HG03159 (cell line): ENCODE results near the gene KIF16B.

Source experiments
- ATAC-seq: cut with Tn5 transposase; IDR thresholded peaks from one replicate; pipeline ENCODE4 v1.9.1; 2021; ENCODE audit warnings: mild to moderate bottlenecking, moderate library complexity; ENCODE audit not compliant: unreplicated experiment

Gene KIF16B

DNA sequence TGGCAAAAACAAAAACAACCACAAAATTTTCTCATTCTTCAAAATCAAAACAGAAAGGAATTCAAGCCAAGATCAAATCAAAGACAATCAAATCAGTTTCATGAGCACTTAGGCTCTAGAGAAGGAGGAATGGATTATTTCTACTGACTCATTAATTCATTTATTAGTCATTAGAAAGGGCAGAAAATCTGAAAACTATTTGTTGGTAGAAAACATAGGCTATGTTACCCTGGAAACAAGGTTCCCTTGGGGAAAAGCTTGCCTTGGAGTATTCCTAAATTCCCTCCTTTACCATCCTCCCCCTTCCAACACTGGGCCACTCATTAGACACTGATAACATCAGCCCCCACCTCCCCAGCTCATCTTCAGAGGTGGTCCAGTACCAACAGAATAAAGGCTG, 17.5 kb downstream of the KIF16B start:
- no peak for ATAC-seq

- ATAC-seq: no peak
These were observed 18.3 kb downstream of the KIF16B start for GRCh38 chr20:16554766-16555543.

DNA sequence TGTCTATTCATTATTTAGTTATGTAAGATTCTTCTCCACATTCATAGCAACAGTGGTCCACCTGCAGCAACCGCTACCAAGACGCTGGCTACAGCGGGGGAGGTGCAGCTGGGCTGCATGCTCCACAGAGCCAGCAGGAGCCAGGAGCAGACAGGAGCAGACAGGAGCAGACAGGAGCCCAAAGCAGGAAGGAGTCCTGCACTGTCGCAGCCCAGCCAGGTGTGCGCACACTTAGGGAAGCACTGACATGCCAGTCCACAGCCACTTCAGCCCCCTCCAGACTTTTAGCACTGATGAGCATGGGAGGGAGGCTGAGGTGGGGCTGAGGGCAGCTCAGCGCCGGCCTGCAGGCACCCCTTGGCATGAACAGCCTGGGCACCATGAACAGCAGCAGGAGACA, 19.6 kb downstream of the KIF16B start:
- no peak for ATAC-seq

GRCh38 chr20:16553101-16553500, 20.1 kb downstream of the KIF16B start:
- ATAC-seq: no peak

DNA sequence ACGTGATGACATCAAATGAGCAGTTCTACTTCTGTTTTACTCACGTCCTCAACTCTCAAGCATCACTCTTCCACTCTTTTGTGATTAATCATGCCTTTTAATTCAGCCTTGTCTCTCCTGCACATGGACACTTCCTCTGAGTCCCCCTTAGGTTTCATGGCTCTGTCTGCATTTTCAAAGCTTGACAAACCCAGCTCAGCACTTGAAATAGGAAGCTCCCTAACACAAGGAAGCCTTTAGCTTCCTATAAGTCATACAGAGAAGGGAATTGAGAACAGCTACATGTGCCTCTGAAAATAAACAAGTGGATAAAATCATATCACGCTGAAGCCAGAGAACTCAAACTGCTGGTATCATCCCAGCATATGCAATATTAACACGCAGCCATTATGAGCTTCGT, 21.2 kb downstream of the KIF16B start:
- ATAC-seq: no peak

DNA sequence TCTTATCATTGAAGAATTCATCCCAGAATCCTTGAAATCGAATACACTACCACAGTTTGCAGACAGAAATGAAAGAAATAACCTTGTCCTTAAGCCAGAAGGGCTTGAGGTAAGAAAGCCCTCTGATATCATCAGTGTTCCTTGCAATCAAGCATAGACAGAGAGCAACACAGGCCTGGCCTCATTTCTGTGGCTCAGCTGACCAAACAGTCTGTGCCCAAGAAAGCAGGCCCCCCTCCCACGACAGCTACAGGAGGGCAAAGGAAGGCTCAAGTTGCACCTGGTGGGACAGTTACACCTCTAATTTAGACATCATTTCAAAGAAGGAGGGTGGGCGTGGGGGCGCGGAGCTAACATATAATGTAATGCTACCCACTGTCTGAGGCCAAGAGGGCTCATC, 21.6 kb downstream of the KIF16B start:
- no peak for ATAC-seq

DNA sequence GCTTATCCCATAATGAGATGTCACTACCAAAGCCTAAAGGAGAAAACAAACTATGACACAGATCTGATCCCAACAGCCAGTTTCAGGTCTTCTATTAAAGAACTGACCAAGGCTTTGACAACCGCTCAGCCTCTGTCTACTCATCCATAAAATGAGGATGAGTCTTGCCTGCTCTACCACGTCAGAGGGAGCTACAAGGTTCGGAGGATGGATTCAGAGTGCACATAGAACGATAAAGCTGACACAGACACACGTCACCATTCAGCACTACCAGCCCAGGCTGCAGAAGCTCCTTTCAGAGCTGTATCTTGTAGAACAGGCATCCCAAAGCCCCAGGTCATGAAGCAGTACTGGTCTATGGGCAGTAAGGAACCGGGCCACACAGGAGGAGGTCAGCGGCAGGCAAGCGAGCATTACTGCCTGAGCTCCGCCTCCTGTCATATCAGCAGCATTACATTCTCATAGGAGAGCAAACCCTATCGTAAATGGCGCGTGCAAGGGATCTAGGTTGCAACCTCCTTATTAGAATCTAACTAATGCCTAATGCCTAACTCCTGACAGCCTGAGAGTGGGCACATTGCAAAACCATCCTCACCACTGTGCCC, 25.1 kb downstream of the KIF16B start:
- ATAC-seq: no peak

DNA sequence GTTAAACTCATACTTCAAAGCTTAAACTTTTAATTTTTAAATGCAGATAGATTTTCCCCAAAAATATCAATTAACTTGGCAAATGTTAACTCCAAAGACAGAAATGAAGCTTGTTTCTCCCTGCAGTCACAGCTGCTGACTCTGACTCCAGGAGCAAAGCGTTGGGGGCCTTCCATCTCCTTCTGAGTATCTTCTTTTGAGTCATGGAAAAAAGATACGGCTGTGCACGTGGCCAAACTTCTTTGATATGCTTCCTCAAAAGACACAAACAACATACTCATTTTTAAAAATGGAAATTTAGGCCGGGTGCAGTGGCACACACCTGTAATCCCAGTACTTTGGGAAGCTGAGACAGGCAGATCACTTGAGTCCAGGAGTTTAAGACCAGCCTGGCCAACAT, 28.3 kb downstream of the KIF16B start:
- no peak for ATAC-seq

GRCh38 chr20:16542477-16542876, 30.8 kb downstream of the KIF16B start:
- ATAC-seq: no peak

DNA sequence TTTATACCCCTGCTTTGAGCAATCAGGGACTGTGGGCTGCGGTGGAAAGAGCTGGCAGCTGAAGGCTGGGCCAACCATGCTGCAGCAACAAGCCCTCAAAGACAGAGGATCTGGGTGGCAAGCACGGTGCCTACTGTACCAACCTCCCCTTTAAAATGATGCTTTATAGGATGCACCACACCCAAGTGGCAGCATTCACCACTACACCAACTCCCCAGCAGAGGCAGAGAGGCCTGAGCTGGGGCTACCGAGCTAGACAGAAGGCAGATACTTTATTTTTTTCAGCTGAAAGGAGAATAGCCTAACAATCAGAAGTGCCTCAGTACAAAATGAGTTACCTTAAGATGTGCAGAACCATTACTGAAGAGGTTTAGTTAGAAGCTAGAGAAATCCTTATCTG, 31.4 kb downstream of the KIF16B start:
- no peak for ATAC-seq

DNA sequence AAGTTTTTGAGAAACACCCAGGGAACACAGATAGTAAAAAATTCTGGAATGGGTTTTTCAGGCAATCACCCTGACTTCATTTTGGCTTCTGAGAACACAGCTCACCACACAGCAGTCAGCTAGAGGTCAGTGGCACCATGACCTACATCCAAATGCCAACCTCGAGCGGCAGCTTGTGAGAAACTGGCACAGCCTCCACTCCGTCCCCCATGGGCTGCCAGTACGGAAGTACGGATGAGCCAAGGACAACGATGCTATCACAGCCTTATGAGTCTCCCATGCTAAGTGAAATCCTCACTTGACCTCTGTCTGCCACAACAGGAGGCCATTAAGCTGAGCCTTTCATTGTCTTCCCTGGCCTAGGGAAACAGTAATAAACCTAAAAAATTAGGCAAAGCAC, 32.0 kb downstream of the KIF16B start:
- no peak for ATAC-seq

GRCh38 chr20:16539280-16540021, 33.8 kb downstream of the KIF16B start:
- no peak for ATAC-seq

DNA sequence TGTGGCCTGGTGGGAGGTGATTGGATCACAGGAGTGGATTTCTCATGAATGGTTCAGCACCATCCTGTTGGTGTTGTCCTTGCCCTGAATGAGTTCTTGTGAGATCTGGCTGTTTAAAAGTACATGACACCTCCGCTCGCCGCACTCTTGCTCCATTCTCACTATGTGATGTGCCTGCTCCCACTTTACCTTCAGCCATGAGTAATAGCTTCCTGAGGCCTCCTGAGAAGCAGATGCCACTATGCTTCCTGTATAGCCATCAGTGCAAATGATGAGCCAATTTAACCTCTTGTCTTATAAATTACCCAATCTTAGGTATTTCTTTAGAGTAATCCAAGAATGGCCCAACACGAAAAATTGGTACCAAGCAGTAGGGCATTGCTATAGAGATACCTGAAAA, 34.5 kb downstream of the KIF16B start:
- ATAC-seq: no peak

DNA sequence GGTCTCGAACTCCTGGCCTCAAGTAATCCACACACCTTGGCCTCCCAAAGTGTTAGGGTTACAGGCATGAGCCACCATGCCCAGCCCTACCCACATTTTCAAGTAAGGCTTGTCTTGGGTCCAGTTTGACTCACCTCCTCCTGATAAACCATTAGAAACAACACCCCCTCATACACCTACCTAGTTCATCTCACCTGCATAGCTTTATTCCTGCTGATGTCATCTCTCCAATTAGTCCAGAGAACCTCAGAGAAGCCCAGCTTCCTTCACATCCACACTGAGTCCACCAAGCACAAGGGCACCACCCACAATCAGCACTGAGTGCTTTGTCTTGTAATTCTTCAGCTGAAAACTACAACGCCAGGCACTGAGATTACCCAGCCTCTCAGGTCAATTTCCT, 35.3 kb downstream of the KIF16B start:
- no peak for ATAC-seq

DNA sequence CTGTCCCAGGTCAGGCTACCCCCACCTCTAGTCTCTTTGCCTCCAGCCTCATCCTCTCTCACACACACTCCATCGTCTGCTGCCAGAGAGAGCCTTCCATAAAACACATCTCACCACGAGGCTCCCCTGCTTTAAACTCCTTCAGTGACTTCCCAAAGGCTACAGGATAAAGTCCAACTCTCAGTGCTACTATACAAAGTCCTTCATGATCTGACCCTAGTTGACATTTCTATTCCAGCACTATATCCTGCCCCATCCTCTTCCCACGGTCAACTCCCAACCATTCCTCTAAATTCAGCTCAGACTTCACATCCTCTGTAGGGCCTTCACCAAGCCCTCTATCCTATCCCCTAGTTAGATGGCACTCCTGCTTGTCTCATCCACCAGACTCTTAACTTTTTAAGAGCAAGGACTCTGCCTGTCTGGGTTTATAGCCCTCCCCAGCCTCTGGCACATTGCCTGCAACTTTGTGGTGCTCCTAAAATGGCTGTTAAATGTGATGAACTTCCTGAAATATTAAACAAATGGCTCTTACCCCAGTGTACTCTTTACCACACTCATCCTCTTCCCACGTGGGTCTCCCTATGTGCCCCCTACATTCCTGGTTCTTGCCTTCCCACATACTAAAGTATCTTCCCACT, 36.1 kb downstream of the KIF16B start:
- ATAC-seq: no peak

GRCh38 chr20:16535277-16535676, 38.0 kb downstream of the KIF16B start:
- ATAC-seq: no peak

DNA sequence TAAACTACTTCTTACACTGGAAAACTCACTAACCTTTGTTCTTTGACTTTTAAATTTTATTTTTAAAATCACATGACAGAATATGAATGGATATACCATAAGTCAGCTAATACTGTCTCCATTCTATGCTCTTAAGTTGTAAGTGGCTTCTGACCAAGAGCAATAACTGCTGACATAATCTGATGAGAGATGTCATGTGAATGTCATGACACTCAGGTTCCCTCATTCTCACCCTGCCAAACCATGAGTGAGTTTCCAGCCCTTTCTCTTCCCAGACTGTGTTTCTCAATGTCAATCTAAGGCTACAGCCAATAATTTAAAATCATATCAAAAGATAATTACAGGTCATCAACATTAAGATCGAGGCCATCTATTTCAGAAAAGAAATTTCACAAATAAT, 39.7 kb downstream of the KIF16B start:
- ATAC-seq: no peak

DNA sequence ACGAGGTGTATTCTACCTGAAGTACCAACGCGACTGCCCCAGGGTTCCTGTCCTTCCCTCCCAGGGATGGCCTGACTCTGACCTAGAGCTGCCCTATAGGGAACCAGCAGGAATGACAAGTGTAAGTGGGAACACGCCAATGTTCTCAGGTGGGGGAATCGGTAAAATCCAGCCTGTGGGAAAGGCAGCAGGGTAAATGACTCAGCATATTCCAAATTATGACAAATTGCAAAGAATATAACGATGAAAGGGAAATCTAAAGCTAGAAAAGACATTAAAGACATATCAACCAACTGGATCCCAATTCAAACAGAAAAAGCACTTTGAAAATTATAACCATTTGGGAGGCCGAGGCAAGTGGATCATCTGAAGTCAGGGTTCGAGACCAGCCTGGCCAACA, 41.8 kb downstream of the KIF16B start:
- ATAC-seq: no peak

GRCh38 chr20:16530201-16530681, 43.0 kb downstream of the KIF16B start:
- no peak for ATAC-seq

DNA sequence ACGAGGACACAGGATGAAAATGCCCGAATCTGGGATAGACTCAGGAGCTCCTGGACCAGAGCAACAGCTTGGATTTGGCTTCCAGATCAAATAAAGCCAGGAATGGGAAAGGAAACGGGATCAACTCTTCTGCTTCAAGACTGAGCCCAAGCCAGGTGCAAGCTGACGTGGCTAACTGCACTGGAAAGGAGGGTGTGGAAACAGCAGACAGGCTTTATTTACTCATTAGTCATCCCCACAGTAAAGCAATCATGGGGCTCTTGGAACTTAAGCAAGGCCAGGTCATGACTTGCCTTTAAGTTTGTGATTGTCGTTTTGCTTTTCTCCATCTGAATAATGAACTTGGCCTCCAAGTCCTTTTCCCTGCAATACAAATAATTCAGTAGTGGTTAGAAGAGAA, 45.2 kb downstream of the KIF16B start:
- ATAC-seq: no peak

- ATAC-seq: no peak
These were observed 45.8 kb downstream of the KIF16B start for GRCh38 chr20:16527438-16527837.
